CD4-positive, alpha-beta T cell treated with Interleukin-1 beta for 1 hour (primary cell): ENCODE data around the gene TPD52L1.

ENCODE experiments used
- DNase-seq, 2 donors: peaks; one replicate each; pipeline ENCODE4 v3.0.0-alpha.2; 2020 to 2022

Gene TPD52L1

GRCh38 chr6:125213939-125214338, 60.4 kb downstream of the TPD52L1 start:
- no peak for DNase-seq

- no peak for DNase-seq
These were observed 61.8 kb downstream of the TPD52L1 start for GRCh38 chr6:125215252-125215819.

- no peak for DNase-seq
These were observed 62.4 kb downstream of the TPD52L1 start for GRCh38 chr6:125216015-125216414.

GRCh38 chr6:125217369-125217768, 63.8 kb downstream of the TPD52L1 start:
- no peak for DNase-seq

- no peak for DNase-seq
These were observed 64.4 kb downstream of the TPD52L1 start for GRCh38 chr6:125217992-125218391.

- no peak for DNase-seq
These were observed 65.9 kb downstream of the TPD52L1 start for GRCh38 chr6:125219361-125219895.

GRCh38 chr6:125220712-125221111, 67.1 kb downstream of the TPD52L1 start:
- no peak for DNase-seq

- DNase-seq, result no peak
These were observed 69.2 kb downstream of the TPD52L1 start for GRCh38 chr6:125222531-125223455.

GRCh38 chr6:125224231-125224861, 70.8 kb downstream of the TPD52L1 start:
- no peak for DNase-seq

GRCh38 chr6:125227244-125227643, 73.7 kb downstream of the TPD52L1 start:
- no peak for DNase-seq

GRCh38 chr6:125228981-125229479, 75.5 kb downstream of the TPD52L1 start:
- no peak for DNase-seq

- DNase-seq, result no peak
These were observed 77.1 kb downstream of the TPD52L1 start for GRCh38 chr6:125230674-125231073.

- DNase-seq, result no peak
These were observed 77.6 kb downstream of the TPD52L1 start for GRCh38 chr6:125231133-125231532.

GRCh38 chr6:125231574-125232343, 78.2 kb downstream of the TPD52L1 start:
- no peak for DNase-seq

GRCh38 chr6:125232466-125232865, 78.9 kb downstream of the TPD52L1 start:
- DNase-seq, result no peak

- no peak for DNase-seq
These were observed 79.6 kb downstream of the TPD52L1 start for GRCh38 chr6:125233202-125233601.

GRCh38 chr6:125236536-125237327, 83.2 kb downstream of the TPD52L1 start:
- DNase-seq, result no peak

GRCh38 chr6:125237764-125238163, 84.2 kb downstream of the TPD52L1 start:
- DNase-seq, result no peak

GRCh38 chr6:125245109-125245508, 91.5 kb downstream of the TPD52L1 start:
- no peak for DNase-seq

GRCh38 chr6:125245523-125246264, 92.1 kb downstream of the TPD52L1 start:
- DNase-seq, result no peak

GRCh38 chr6:125246566-125246965, 93.0 kb downstream of the TPD52L1 start:
- DNase-seq, result no peak
